Neural crest cell (in vitro differentiated cells): ENCODE data around the gene STEAP3. TPM values are rescaled to one million over a fixed set of nuclear protein-coding genes. Genes with fewer than 3 reads are reported as not detected.

Experiments used
- DNase-seq: peaks from one replicate; pipeline ENCODE4 v3.0.0; 2021; ENCODE audit warnings: low read depth, mixed read lengths, low spot score
- H3K27ac Mint-ChIP-seq: one replicate; pipeline ENCODE4 v1.8.0; 2021; ENCODE audit warnings: mild to moderate bottlenecking, mixed read lengths; ENCODE audit not compliant: unreplicated experiment
- H3K27me3 Mint-ChIP-seq: 2 replicates; pipeline ENCODE4 v1.8.0; 2021; ENCODE audit warnings: low read depth, mild to moderate bottlenecking, mixed read lengths
- H3K36me3 Mint-ChIP-seq: 2 replicates; pipeline ENCODE4 v1.8.0; 2021; ENCODE audit warnings: low read depth, mild to moderate bottlenecking, mixed read lengths
- H3K4me1 Mint-ChIP-seq: 2 replicates; pipeline ENCODE4 v1.8.0; 2021; ENCODE audit warnings: mixed read lengths
- H3K4me3 Mint-ChIP-seq: one replicate; pipeline ENCODE4 v1.8.0; 2021; ENCODE audit warnings: mild to moderate bottlenecking, mixed read lengths
- H3K9me3 Mint-ChIP-seq: 2 replicates; pipeline ENCODE4 v1.8.0; 2021; ENCODE audit warnings: mixed read lengths
- total RNA-seq: library from RNA; stranded (reverse); gene quantifications from 2 replicates; pipeline ENCODE4 v1.2.1, GENCODE V29; 2021
- TF ChIP-seq, protein P1 (sequence below): fragments of 200-600 bp; sonication (generic); conservative IDR thresholded peaks from 2 replicates; pipeline ENCODE4 v1.5.0; 2021; ENCODE audit warnings: antibody characterized with exemption, mild to moderate bottlenecking

Gene STEAP3
- total RNA-seq, 1 donor from 2014 or later = 0.77 TPM

GRCh38 chr2:119227346-119227745 is 3.7 kb downstream of the STEAP3 start:
- no peaks in the 10 kb centered on the region for H3K36me3 Mint-ChIP-seq
- peaks cover 35% of the 10 kb centered on the region for H3K27me3 Mint-ChIP-seq
- H3K27ac Mint-ChIP-seq = no peak overlapping the region
- H3K4me1 Mint-ChIP-seq = peaks cover 9% of the 10 kb centered on the region
- H3K4me3 Mint-ChIP-seq = no peak overlapping the region
- TF ChIP-seq, protein P1, sequence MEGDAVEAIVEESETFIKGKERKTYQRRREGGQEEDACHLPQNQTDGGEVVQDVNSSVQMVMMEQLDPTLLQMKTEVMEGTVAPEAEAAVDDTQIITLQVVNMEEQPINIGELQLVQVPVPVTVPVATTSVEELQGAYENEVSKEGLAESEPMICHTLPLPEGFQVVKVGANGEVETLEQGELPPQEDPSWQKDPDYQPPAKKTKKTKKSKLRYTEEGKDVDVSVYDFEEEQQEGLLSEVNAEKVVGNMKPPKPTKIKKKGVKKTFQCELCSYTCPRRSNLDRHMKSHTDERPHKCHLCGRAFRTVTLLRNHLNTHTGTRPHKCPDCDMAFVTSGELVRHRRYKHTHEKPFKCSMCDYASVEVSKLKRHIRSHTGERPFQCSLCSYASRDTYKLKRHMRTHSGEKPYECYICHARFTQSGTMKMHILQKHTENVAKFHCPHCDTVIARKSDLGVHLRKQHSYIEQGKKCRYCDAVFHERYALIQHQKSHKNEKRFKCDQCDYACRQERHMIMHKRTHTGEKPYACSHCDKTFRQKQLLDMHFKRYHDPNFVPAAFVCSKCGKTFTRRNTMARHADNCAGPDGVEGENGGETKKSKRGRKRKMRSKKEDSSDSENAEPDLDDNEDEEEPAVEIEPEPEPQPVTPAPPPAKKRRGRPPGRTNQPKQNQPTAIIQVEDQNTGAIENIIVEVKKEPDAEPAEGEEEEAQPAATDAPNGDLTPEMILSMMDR = no peak
- no peak for DNase-seq
- H3K9me3 Mint-ChIP-seq = no peaks in the 10 kb centered on the region

- Mint-ChIP-seq H3K36me3 (no peaks in the 10 kb centered on the region), H3K27me3 (peaks cover 29% of the 10 kb centered on the region), H3K9me3 (no peaks in the 10 kb centered on the region), H3K4me1 (peaks cover 9% of the 10 kb centered on the region), H3K4me3 (no peak overlapping the region), H3K27ac (no peak overlapping the region)
- DNase-seq = no peak
- TF ChIP-seq, protein P1 = no peak
These were observed 4.5 kb downstream of the STEAP3 start for GRCh38 chr2:119228136-119228535.

GRCh38 chr2:119228964-119229363 is 5.3 kb downstream of the STEAP3 start:
- no peaks in the 10 kb centered on the region for H3K36me3 Mint-ChIP-seq
- TF ChIP-seq, protein P1 = no peak
- no peak overlapping the region for H3K27ac Mint-ChIP-seq
- no peak for DNase-seq
- peaks cover 9% of the 10 kb centered on the region for H3K4me1 Mint-ChIP-seq
- peaks cover 26% of the 10 kb centered on the region for H3K27me3 Mint-ChIP-seq
- H3K9me3 Mint-ChIP-seq = no peaks in the 10 kb centered on the region
- no peak overlapping the region for H3K4me3 Mint-ChIP-seq

DNA sequence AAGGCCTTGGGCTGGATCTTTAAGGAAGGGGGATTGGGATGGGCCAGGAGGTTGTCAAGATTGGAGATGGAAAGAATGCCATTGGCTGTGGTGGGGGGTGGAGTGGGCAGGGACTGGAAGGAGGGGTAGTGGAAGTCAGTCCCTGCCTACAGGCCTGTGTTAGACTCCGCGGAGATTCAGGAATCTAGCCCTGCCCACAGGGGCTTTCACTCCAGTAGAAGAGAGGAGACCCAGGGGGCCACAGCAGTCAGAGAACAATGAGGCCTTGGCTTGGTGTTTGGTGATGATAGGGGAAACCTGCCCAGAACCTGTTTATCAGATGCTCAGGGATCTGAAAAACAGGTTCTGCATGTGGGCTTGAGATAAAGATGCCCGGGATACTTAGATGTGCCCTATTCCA is 6.1 kb downstream of the STEAP3 start:
- H3K9me3 Mint-ChIP-seq = no peaks in the 10 kb centered on the region

DNA sequence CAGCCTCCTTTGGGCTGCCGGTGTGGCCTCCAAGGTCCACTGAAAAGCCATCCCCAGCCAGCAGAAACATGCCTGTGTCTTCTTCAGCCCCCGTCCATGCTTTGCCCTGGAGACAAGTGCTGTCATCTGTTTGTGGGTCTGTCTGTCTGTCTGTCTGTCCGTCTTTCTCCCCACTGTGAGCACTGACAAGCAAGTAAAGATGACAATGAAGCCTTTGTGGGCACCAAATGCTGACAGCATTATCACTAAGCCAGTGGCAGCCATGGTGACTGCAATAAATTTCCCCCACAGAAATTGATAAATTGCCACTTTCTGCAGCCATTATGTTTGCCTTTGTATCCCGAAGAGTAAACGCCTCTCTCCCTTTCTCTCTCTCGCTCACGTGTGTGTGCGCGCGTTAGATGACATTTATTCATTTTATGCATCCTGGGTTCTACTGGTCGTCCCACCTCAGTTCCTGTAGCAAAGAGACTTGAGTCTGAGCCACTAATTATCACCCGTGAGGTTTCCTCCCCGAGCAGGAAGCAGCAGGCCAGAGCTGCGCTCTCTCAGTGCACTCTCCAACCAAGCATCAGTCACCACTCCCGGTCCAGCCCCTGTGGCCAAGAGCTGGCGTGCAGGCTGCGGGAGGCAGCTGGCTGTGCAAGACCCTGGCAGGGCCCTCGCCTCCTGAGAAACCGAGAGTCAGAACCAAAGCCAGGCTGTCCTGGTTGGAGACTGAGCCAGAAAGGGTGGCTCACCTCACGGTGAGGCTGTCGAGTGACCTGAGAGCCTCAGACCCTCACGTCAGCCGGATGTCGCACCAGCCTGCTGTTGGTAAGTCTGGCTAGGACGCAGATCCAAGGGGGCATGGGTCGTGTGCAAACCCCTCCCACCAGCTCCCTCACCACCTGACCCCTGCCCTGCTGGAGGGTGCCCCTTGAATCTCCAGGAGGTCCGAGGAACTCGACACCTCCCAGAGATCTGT is 6.9 kb downstream of the STEAP3 start:
- no peak overlapping the region for H3K4me3 Mint-ChIP-seq
- no peaks in the 10 kb centered on the region for H3K36me3 Mint-ChIP-seq
- DNase-seq = no peak
- TF ChIP-seq, protein P1 = no peak
- peak overlapping the region; percentile 41 for H3K27ac Mint-ChIP-seq
- H3K4me1 Mint-ChIP-seq = peaks cover 9% of the 10 kb centered on the region
- H3K27me3 Mint-ChIP-seq = peaks cover 13% of the 10 kb centered on the region
- H3K9me3 Mint-ChIP-seq = no peaks in the 10 kb centered on the region

More for the DNA sequence above, 6.1 kb downstream of the STEAP3 start:
- TF ChIP-seq, protein P1 = no peak
- Mint-ChIP-seq H3K27me3 (peaks cover 21% of the 10 kb centered on the region), H3K4me3 (no peak overlapping the region), H3K36me3 (no peaks in the 10 kb centered on the region), H3K4me1 (peaks cover 9% of the 10 kb centered on the region), H3K27ac (peak overlapping the region; percentile 41)
- no peak for DNase-seq
